NCI-H2227 (cell line): Measurements from ENCODE around the gene SEC14L1.
A peak's percentile ranks its signal among the peaks of the same experiment; 100 is the strongest.
"Not testable (repeated sequence)": the region's sequence is repeated elsewhere in the genome, so short reads cannot be mapped to it uniquely, and the experiment has no call there.

Source experiments
- DNase-seq: peaks from one replicate; lab custom pipeline; 2025; ENCODE audit not compliant: unreplicated experiment; lab: John Stamatoyannopoulos, UW

Gene SEC14L1

DNA sequence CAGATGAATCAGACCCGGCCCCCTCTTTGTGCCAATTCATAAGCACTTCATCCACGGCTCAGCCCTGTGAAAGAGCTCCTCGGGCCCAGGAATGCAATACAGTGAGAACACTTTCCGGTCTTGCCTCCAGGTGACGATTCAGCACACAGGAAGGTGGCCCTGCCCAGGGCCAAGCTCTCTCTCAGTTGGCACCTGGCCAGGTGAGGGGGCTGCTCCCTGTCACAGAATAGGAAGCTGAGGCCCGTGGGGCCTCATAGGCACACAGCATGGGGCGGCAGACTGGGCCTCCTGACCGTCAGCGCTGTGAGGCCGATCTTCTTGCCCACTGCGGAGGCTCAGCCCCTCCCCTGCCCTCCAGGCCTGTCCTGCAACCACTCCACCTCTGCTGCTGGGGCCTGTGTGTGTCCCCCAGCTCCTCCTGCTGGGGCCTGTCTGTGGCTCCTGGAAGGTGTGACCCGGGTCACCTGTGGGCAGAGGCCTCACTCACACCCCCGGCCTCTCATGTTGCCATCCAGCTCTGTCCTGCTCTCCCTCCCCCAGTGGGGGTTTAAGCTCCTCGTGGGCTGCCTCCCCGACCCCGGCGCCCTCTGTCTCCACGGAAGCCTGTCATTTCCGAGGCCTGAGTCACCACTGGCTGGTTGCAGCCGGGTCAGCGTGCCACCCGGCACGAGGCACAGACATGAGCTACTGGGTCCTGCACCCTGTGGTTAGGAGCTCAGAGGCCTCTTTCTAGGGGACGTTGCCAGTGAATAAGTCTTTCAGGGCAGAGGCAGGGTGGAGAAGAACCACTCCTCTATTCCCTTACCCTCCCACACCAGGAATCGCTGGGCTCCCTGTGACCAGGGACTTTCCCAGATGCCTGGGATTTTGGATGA is 114.4 kb downstream of the SEC14L1 start:
- peak; percentile 43 for DNase-seq

DNA sequence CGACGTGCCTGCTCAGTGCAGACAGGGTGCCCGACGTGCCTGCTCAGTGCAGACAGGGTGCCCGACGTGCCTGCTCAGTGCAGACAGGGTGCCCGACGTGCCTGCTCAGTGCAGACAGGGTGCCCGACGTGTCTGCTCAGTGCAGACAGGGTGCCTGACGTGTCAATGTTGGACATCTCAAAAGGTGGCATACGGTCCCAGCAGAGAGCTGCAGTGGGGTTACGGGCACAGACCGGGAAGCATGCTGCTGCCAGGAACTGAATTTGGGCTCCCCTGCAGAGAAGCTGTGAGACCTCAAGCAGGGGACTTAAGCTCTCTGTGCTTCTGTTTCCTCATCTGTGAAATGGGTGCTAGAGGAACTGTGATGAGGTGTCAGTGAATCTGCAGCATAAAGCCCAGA is 115.2 kb downstream of the SEC14L1 start:
- not testable (repeated sequence) for DNase-seq

DNA sequence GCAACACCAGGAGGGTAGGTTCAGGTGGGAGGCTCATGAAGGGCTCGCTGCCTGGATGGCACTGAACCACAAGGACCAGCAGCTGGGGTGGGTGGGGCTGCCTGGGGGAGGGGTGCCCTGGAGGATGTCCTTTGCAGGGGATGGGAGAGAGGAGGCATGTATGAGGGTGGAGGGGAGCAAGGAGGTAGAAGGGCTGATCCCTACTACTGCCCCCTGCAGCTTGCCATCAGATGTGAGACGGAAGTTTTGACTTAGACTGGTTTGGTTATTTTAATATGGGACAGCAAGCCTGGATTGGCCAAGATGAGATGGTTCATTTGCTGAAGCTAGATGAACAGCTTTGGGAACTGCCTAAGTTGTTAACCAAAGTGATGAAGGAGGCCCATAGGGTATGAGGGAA is 115.9 kb downstream of the SEC14L1 start:
- no peak for DNase-seq

DNA sequence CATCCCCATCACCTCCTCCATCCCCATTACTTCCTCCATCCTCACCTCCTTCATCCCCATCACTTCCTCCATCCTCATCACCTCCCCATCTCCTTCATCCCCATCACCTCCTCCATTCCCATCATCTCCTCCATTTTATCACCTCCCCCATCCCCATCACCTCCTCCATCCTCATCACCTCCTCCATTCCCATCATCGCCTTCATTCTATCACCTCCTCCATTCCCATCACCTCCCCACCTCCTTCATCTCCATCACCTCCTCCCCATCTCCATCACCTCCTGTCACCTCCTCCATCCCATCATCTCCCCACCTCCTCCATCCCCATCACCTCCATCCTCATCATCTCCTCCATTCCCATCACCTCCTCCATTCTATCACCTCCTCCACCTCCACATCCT is 116.4 kb downstream of the SEC14L1 start:
- DNase-seq = no peak

DNA sequence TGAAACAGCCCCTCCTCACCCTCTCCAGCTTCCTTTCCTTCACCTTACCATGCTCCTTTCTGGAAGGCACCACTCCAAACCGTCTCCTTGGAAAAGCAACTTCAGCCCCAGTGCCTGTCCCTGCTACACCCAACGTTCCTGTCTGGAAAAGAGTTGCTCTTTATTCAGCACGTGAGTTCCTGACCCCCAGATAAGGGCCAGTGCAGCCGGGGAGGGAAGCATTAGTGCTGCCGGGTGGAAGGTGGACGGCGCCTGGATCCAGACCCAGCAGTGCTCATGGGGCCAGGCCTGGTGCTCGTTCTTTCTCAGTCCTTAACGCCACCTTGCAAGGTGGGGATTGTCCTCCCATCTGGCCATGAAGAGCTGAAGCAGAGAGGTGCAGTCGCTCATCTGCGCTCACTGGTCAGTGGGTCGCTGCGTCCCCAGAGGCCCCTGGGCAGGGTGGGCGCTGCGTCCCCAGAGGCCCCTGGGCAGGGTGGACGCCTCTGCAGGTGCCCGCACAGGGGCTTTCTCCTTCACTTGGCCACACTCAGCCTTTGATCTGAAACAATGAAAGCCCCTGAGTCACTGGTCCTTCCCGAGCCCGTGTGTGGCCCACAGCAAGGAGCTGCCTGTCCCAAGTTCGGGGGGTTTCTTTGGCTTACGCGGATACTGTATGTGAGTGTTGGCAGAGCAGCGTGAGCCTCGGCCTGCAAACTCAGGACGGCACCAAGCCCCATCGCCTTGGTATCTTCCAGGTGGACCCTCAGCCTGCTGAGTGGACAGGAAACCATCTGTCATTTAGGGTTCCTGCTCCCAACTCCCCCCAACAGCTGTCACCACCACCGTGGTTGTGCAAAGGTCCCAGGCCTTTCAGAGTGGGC is 117.1 kb downstream of the SEC14L1 start:
- no peak for DNase-seq

DNA sequence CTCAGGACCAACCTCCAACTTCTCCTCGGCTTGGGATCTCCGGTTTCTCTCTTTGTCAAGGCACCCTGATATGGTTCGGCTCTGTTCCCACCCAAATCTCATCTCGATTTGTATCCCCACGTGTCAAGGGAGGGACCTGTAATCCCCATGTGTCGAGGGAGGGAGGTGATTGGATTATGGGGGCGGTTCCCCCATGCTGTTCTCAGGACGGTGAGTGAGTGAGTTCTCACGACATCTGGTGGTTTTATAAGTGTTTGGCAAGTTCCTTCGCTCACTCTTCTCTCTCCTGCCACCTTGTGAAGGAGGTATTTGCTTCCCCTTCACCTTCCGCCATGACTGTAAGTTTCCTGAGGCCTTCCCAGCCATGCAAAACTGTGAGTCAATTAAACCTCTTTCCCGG is 117.9 kb downstream of the SEC14L1 start:
- no peak for DNase-seq

DNA sequence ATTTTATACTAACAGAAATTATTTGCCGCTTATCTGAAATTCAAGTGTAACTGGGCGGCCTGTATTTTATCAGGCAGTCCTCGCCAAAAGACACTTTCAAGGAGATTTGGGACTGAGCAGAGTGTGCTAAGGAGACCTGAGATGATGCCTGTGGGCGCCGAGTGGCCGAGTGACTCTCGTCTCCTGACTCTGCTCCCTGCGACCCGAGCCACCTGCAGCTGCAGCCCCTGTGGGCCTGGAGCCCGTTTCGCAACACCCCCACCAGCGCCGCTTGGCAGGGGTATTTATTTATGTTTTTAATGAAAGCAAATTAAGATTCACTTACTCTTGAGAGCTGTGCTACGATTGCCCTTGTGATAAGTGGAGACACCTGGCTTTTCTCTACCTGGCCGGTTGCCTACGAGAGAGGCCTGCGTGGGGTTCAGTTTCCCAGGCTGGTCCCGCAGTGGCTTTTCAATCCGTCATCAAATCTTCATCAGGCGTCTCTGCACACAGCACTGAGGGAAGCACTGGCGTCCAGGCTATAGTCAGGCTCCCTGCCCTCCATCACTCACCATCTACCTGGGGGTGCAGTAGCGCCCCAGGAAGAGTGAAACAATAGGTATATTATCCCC is 124.0 kb downstream of the SEC14L1 start:
- DNase-seq = no peak

DNA sequence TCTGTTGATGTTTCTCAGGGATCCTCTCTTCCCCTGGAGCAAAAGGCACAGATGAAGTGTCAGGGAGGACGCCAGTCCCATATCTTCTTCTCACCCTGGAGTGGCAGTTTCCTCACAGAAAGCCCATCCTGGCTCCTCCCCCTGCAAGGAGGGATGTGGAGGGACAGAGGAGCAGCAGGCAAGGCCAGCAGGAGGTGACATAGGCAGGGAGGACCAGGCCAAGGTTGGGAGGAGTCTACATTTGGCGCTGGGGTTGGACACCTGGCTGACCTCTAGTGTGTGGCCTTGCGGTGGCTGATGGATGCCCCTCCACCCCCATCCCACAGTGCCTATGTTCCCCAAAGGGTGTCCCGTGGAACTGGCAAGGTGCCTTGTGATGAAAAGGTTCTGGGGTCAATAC is 125.4 kb downstream of the SEC14L1 start:
- DNase-seq = no peak
